DMS153 treated with DMSO at 0.1 percent for 48 hours (cell line): ENCODE data around the gene KLHL21.

Source experiments
- DNase-seq: peaks from one replicate; lab custom pipeline; 2025; ENCODE audit not compliant: unreplicated experiment; lab: John Stamatoyannopoulos, UW

KLHL21 gene

GRCh38 chr1:6625584-6626149, 23.0 kb upstream of the KLHL21 start:
- DNase-seq: no peak

GRCh38 chr1:6624710-6625583, 22.3 kb upstream of the KLHL21 start, which contains the start of gene THAP3:
Gene THAP3, plus strand, starts transcription at chr1:6624868. Its CDS starts 351 bp downstream, at chr1:6625219.
- DNase-seq: peak; percentile 55

DNA sequence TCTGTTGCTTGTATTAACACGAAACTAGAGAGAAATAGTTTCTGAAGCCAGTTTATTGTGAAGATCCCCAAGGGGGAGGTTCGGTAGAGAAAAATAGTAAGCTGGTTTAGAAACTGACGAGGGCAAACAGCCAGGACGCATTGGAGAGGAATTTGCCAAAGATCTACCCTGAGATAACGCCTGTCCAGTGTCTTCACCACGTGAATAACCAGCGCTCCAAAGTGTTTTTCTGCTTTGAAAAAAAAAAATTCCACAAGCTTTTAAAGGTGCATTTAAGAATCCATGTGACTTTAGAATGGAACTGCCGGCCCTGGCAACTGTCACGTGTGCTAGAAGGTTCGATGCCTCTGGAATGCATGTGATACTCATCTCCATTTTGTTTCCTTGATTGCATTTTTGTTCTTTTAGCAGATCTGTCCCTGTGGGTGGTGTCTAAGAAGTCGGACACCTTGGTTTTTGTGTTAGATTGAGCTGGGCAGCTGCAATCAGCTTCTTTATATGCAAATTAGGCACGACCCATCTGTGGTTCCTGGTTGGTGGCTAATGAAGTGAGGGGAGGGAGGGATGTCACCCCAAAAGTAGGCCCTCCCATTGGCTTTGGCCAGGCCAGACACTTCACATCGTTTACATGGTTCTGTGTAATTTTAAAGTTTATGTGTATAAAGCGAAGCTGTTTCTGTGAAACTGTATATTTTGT, 20.7 kb upstream of the KLHL21 start:
- DNase-seq: no peak

- no peak for DNase-seq
Measured at GRCh38 chr1:6622396-6623152, 19.9 kb upstream of the KLHL21 start.

- DNase-seq: no peak
Measured at GRCh38 chr1:6621429-6622391, 19.0 kb upstream of the KLHL21 start.

DNA sequence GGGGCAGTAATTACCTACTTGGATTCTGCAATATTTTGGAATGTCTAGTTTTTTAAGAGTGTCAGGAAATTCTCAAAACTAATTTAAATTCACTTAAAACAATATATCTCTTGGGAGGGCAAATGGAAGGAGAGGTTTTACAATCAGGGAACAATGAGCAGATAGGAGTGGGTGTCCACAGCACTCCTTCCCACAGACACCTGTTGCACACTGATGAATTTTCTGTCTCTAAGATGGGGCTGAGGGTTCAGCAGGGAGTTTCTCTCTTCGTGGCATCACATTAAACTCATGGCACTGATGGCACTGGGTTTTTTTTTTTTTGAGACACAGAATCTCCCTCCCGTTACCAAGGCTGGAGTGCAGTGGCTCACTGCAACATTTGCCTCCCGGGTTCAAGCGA, 16.4 kb upstream of the KLHL21 start:
- no peak for DNase-seq

GRCh38 chr1:6614929-6615785, 12.5 kb upstream of the KLHL21 start:
- DNase-seq: no peak

DNA sequence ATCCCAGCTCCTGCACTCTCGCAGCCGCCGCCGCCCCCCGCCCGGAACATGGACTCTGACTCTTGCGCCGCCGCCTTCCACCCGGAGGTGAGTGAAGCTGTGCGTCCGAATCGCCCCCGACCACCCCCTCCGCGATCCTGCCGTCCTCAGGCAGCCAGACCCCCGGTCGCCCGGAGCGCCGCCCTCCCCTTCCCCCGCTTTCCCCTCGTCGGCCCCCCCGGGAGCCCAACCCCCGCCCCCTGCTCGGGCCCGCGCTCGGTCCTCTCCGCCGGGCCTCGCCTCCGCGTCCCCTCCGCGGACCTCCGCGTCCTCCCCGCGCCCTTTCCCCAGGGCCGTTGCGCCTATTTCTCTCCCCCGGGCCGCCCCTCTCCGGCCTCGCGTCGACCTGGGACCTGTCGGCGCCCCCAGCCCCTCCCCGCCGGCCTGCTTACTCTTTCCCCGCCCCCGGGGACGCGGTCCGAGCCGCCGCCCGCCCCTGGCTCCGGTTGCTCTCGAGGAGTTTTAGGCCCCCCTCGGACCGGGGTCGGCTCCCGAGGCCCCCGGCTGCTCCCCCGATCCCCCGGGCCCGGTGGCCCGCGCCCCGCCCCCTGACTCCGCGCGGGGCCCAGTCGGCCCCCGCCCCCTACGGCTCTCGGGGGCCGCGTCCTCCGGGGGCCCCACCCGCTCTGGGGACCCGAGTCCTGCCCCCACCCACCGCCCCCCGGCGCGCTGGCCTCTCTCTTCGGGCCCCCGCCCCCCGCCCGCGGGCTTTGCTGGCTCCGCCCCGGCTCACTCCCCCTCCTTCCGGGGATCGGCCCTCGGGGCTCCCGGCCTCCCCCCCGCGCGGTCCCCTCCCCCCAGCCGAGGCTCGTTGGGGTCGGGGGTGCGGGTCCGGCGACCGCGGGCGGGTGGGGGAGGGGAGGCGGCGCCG, 11.6 kb upstream of the KLHL21 start:
- DNase-seq: no peak

- DNase-seq: peak; percentile 94
Measured at GRCh38 chr1:6613361-6614018, 10.8 kb upstream of the KLHL21 start, which contains the start of gene PHF13. Gene PHF13, plus strand, starts transcription at chr1:6613731. Its CDS starts 336 bp downstream, at chr1:6614067.

GRCh38 chr1:6612641-6613360, 10.1 kb upstream of the KLHL21 start:
- peak; percentile 32 for DNase-seq

DNA sequence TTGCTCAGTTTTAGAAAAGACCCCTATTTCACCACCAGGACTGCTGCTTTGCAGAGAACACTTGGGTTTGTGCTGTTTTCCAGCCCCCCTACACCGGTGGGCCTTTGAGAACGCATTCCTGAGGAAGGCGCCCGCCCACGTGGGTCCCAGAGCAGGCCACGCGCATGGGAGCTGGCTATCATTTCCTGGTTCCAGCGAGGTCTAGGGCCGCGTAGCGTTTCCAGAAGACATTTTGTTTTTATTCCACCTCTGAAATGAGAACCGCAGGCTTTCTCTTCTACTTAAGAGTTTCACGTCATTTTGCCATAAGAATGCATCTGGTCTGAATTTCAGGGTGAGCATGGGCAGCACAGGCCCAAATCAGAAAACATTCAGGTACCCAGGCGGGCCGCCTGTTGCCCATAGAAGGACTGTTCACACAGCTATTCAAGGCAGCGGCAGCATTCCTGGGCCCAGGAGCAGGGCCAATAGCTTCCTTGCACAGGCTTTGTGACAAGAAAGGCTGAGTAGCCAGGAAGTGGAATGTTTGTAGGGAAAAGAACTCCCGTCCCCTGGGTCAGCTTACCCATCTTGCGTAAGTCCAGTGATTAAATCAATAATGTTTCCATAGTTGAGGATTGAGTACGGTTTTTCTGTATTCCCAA, 1.4 kb upstream of the KLHL21 start:
- peak; percentile 59 for DNase-seq

DNA sequence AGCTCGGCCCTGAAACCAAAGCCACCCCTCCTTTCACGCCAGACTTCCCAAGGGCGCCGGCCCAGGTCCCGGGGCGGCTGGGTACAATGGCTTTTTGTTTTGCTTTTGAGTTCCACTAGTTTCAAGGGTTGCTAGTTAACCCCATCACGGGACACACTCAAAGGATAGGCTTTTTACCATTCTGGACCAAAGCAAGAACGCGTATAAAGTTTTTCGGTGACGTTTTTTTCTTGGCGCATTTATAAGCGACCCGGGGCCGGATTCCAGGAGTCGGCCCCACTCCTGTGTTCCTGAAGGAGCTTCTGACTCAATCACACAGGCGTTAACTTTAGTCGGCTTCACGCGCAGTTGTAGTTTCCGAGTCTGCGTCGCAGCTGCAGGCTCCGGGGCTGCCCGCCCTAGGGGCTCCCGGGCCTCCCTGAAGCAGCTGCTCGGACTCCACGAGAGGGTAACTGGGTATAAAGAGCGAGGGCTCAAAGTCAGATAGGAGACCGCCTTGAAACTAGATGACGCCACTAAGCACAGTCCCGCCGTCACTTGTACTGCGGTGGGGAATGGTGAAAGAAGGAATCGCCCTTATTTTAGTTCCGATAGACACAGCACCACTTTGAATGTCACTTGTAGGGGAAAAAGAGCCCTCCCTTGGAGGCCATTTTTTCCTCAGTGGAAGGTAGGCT, 707 bp upstream of the KLHL21 start:
- DNase-seq: peak; percentile 55

- no peak for DNase-seq
Measured at GRCh38 chr1:6601923-6602668, 573 bp downstream of the KLHL21 start.

DNA sequence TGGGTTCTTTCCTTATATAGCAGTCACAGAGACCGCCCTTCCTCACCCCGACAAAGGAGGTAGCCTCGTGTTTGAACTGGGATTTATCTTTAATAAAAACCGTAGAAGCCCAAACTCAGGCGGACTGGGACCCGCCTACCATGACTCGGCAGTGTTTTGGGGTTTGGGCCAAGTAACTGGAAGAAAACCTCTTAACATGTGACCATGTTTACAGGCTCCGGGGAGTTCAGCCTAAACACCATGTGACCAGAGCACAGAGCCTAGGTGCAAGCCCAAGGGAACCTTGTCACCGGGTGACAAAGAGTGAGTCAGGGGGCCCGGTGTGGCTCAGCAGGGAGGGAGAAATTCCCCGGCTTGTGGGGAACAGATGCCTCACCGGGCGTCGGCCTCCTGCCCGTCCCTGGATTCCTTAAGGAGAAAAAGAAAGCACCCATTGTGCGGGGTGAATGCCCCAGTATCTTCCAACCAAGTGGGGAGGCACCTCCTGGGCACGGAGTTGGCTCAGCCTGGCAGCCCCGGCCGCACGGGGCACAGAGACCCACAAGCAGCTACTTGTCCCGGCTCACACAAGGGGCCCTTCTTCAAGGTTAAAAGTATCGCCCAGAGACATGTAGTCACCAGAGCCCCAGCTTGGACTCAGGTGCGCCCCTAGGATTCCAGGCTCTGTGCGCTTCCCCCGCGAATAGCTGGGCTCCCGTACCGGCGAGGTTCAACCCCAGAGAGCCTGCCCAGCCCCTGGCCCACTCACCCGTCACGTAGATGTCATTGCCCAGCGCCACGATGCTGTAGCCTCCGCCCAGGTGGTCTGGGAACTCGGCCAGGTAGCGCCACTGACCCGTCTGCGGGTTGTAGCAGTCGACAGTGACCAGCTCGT, 1.4 kb downstream of the KLHL21 start:
- no peak for DNase-seq
